NCI-H2107 (cell line): Measurements from ENCODE around the gene CCDC192.

Experiments
- DNase-seq: peaks from one replicate; lab custom pipeline; 2025; lab: John Stamatoyannopoulos, UW

Gene CCDC192

DNA sequence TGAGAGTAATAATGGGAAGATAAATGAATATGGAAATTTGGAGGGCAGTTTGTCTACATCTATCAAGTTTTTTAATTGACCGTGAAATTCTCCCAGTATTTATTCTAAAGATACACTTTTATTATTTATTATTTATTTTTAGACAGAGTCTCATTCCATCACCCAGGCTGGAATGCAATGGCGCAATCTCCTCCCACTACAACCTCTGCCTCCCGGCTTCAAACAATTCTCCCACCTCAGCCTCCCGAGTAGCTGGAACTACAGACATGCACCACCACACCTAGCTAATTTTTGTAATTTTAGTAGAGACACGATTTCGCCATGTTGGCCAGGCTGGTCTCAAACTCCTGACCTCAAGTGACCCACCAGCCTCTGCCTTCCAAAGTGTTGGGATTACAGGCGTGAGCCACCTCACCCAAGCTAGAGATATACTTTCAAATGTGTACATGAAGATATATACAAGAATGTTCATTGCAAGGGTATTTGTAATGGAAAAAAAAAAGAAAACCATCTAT, 282.7 kb downstream of the CCDC192 start:
- no peak for DNase-seq

DNA sequence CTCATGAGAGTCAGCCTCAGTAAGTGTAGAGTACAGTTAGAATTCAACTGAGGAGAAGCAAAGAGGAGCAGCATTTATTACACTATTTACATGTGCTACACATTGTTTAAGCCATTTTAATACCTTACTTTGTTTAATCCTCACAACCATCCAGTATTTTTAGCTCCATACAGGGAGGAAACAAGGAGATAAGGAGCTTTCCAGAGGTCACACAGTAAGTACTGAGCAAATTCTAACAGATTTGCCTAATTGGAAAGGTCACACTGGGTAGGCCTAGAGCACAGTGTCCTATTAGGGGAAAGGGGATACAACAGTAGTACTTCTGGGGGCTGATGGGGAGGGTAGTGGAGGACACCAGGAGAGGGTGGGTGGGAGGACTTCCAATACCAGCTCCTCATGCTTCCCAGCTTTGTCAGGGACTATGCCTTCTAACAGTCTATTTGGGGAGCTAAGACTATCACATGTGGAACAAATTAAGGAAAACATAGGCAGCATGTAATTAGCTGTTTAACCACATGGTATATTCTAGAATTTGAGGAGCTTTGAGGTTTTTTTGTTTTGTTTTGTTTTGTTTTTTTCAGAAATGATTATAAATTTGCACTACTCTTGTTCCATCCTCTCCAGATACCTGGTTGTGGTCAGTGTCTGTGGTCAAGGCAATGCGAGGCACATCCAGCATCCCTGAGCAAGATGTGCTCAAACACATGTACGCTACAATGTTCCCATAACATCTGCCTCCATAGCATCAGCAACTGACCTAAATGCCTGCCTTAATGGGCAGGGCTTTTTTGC, 284.4 kb downstream of the CCDC192 start:
- no peak for DNase-seq

DNA sequence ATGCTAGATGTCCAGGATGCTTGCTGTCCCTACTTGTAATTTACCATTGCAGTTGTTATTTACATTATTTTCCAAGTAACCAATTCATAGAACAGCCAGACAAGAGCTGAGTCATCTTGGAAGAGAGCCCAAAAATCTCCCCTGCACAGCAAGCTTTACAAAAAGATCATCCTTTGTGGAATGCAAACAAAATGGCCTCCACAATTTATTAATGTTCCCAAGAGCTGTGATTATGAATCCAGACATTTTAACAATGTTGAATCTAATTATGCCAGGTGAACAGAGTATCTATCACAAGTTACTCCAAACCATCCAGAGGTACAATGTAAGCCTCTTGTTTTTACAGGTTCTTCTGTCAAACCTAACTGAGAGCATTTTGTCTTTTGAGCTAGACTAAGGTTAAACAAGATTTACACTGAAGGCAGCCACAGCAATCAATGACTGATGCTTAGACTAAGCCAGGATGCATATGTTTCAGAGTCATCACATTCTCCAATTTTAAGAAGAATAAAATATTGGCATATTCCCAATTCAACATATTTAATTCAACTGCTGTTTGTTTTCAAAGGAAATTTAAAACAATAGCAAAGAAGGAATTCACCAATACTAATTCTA, 285.1 kb downstream of the CCDC192 start:
- no peak for DNase-seq
